ENCODE measurements around the gene AMN.

AMN gene

GRCh38 chr14:102899516-102899900 lies 23.0 kb upstream of the AMN start:
- no peak for DNase-seq

GRCh38 chr14:102900631-102901571 lies 21.6 kb upstream of the AMN start:
- DNase-seq, result no peak

- no peak for DNase-seq
Measured at GRCh38 chr14:102901633-102902032, 20.8 kb upstream of the AMN start.

GRCh38 chr14:102902086-102902485 lies 20.4 kb upstream of the AMN start:
- no peak for DNase-seq

- DNase-seq, result peak; percentile 86
Measured at GRCh38 chr14:102902523-102903247, 19.8 kb upstream of the AMN start.

- no peak for DNase-seq
Measured at GRCh38 chr14:102903248-102903888, 19.1 kb upstream of the AMN start.

- no peak for DNase-seq
Measured at GRCh38 chr14:102903889-102904512, 18.5 kb upstream of the AMN start.

- no peak for DNase-seq
Measured at GRCh38 chr14:102905116-102906108, 17.1 kb upstream of the AMN start.

GRCh38 chr14:102906616-102907302 lies 15.7 kb upstream of the AMN start:
- no peak for DNase-seq

- no peak for DNase-seq
Measured at GRCh38 chr14:102907303-102907844, 15.1 kb upstream of the AMN start.

GRCh38 chr14:102907980-102908730 lies 14.3 kb upstream of the AMN start:
- no peak for DNase-seq

- no peak for DNase-seq
Measured at GRCh38 chr14:102908766-102909455, 13.6 kb upstream of the AMN start.

- no peak for DNase-seq
Measured at GRCh38 chr14:102909462-102909861, 13.0 kb upstream of the AMN start.

- DNase-seq, result no peak
Measured at GRCh38 chr14:102909911-102910310, 12.6 kb upstream of the AMN start.

- no peak for DNase-seq
Measured at GRCh38 chr14:102910442-102910841, 12.0 kb upstream of the AMN start.

- no peak for DNase-seq
Measured at GRCh38 chr14:102911541-102911951, 10.9 kb upstream of the AMN start.

- DNase-seq, result no peak
Measured at GRCh38 chr14:102911991-102912761, 10.3 kb upstream of the AMN start.

- no peak for DNase-seq
Measured at GRCh38 chr14:102913341-102914211, 8.9 kb upstream of the AMN start.

Measured in NCI-H2171 treated with DMSO at 0.1 percent for 48 hours (cell line).